ENCODE results near the gene GCC1.

GCC1 gene

DNA sequence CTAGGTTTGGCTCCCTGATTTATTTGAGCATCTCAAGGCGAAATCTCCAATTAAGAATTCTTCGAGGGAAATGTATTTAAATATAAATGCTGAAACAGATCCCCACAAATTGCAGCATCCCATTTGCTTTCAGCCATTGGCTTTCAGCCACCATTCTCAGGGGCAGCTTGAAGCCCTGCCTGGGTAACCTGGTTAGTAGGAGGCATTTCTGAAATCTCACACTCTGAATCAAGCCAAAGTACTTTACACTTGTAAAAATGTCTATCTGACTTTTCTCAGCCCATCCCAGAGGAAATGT, 49.1 kb downstream of the GCC1 start:
- no peak for TF ChIP-seq POLR2AphosphoS5 (IDR thresholded peaks at IDR 0.05; ENCODE audit: low read depth, low read length)
- TF ChIP-seq SIN3A (IDR thresholded peaks at IDR 0.05; ENCODE audit: borderline replicate concordance, insufficient read depth, low read length), result no peak
- no peak for TF ChIP-seq FOXP2 (optimal IDR thresholded peaks at IDR 0.05; ENCODE audit: borderline replicate concordance, extremely low read depth, extremely low read length, insufficient read depth)
- TF ChIP-seq, protein P1, sequence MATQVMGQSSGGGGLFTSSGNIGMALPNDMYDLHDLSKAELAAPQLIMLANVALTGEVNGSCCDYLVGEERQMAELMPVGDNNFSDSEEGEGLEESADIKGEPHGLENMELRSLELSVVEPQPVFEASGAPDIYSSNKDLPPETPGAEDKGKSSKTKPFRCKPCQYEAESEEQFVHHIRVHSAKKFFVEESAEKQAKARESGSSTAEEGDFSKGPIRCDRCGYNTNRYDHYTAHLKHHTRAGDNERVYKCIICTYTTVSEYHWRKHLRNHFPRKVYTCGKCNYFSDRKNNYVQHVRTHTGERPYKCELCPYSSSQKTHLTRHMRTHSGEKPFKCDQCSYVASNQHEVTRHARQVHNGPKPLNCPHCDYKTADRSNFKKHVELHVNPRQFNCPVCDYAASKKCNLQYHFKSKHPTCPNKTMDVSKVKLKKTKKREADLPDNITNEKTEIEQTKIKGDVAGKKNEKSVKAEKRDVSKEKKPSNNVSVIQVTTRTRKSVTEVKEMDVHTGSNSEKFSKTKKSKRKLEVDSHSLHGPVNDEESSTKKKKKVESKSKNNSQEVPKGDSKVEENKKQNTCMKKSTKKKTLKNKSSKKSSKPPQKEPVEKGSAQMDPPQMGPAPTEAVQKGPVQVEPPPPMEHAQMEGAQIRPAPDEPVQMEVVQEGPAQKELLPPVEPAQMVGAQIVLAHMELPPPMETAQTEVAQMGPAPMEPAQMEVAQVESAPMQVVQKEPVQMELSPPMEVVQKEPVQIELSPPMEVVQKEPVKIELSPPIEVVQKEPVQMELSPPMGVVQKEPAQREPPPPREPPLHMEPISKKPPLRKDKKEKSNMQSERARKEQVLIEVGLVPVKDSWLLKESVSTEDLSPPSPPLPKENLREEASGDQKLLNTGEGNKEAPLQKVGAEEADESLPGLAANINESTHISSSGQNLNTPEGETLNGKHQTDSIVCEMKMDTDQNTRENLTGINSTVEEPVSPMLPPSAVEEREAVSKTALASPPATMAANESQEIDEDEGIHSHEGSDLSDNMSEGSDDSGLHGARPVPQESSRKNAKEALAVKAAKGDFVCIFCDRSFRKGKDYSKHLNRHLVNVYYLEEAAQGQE (IDR thresholded peaks at IDR 0.05; ENCODE audit: insufficient read depth in 1 of 2, low read depth in 2 of 2, low read length in 2 of 2), result no peak
- TF ChIP-seq TAF1 (IDR thresholded peaks at IDR 0.05; ENCODE audit: borderline replicate concordance, insufficient read depth, low read length), result no peak

DNA sequence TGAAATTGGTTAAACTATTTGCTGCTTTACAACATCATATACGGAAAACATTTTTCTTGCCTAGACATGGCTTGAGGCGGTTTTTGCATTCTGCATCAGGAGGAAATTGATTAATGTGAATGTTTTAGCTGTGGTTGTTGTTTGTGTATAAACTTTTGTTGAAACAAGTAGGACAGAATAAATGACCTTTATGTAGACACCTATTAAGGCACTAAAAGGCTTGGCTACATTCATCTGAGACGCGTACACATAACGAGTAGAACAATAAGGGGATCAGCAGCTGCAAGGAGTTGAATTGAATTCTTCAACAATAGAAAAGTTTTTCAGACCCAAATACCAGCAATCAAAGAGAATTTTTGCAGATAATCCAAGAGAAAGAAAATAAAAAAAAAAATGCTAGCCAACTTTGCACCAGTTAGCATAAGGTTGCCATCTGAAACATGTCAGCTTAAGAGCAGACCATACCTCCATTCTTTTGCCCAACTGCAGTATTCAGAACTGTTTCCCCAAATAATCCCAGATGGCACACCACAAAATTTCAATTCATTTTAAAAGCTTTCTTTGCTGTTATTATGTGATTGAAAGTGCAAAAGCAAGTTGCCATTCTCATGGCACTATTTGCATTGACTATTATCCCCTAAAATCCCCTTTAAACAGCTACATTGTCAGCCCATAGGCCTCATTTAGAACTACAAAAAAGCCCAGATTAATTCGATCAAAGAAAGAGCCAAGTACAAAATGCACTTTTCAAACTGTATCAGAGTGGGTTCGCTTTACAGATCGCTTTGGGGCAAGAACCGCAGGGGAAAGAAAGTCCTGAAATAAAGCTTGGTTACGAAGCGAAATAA, 49.6 kb downstream of the GCC1 start:
- TF ChIP-seq FOXP2 (optimal IDR thresholded peaks at IDR 0.05; ENCODE audit: borderline replicate concordance, extremely low read depth, extremely low read length, insufficient read depth) (no peak), SIN3A (IDR thresholded peaks at IDR 0.05; ENCODE audit: borderline replicate concordance, insufficient read depth, low read length) (no peak)

DNA sequence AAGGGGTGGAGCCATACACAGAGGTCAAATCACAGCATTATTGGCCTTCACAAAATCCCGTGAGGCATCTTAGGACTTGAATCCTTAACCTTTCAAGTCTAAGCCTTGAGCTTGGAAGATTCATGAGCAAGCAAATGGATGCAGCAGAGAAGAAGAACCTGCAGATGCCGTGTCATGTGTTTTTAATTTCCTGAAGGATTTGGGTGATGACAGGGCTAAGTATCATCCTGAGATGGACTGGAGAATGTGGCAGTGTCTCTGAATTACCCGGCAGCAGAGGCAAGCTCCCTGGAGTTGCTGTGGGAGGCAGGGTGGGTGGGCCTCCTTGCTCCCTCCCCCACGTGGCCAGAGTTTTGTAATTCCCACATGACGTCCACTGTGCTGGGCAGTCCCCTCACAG, 50.8 kb downstream of the GCC1 start:
- no peak for TF ChIP-seq TAF1 (IDR thresholded peaks at IDR 0.05; ENCODE audit: borderline replicate concordance, insufficient read depth, low read length)
- TF ChIP-seq POLR2AphosphoS5 (IDR thresholded peaks at IDR 0.05; ENCODE audit: low read depth, low read length), result no peak
- TF ChIP-seq, protein P1 (IDR thresholded peaks at IDR 0.05; ENCODE audit: insufficient read depth in 1 of 2, low read depth in 2 of 2, low read length in 2 of 2), result no peak

DNA sequence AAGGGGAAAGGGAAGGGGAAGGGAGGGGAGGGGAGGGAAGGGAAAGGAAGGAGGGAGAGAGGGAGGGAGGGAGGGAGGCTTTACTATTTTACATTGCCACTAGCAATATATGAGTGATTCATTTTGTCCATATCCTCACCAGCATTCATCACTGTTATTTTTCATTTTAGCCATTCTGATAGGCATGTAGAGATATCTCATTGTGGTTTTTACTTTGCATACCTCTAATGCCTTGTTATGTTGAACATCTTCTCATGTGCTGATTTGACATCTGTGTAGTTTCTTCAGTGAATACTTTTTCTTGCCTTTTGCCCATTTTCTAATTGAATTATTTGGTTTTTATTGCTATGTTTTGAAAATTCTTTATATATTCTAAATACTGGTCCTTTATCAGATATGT, 52.7 kb downstream of the GCC1 start:
- TF ChIP-seq SIN3A (IDR thresholded peaks at IDR 0.05; ENCODE audit: borderline replicate concordance, insufficient read depth, low read length) (no peak), TAF1 (IDR thresholded peaks at IDR 0.05; ENCODE audit: borderline replicate concordance, insufficient read depth, low read length) (no peak), POLR2AphosphoS5 (IDR thresholded peaks at IDR 0.05; ENCODE audit: low read depth, low read length) (no peak), FOXP2 (optimal IDR thresholded peaks at IDR 0.05; ENCODE audit: borderline replicate concordance, extremely low read depth, extremely low read length, insufficient read depth) (no peak)
- TF ChIP-seq, protein P1 (IDR thresholded peaks at IDR 0.05; ENCODE audit: insufficient read depth in 1 of 2, low read depth in 2 of 2, low read length in 2 of 2), result no peak

DNA sequence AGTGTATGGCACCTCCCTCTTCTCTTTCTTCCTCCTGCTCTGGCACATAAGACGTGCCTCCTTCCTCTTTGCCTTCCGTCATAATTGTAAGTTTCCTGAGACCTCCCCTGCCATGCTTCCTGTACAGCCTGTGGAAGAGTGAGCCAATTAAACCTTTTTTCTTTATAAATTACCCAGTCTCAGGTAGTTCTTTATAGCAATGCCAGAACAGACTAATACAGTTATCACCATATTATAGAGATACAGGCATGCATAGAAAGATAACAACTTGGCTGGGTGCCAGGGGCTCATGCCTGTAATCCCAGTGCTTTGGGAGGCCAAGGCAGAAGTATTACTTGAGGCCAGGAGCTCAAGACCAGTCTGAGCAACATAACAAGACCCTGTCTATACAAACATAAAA, 53.2 kb downstream of the GCC1 start:
- no peak for TF ChIP-seq SIN3A (IDR thresholded peaks at IDR 0.05; ENCODE audit: borderline replicate concordance, insufficient read depth, low read length)
- TF ChIP-seq, protein P1 (IDR thresholded peaks at IDR 0.05; ENCODE audit: insufficient read depth in 1 of 2, low read depth in 2 of 2, low read length in 2 of 2), result no peak
- TF ChIP-seq FOXP2 (optimal IDR thresholded peaks at IDR 0.05; ENCODE audit: borderline replicate concordance, extremely low read depth, extremely low read length, insufficient read depth), result no peak
- no peak for TF ChIP-seq TAF1 (IDR thresholded peaks at IDR 0.05; ENCODE audit: borderline replicate concordance, insufficient read depth, low read length)
- no peak for TF ChIP-seq POLR2AphosphoS5 (IDR thresholded peaks at IDR 0.05; ENCODE audit: low read depth, low read length)

Measured in PFSK-1 (cell line).